Measurements from ENCODE around the gene MARCKS. TPM values are rescaled to one million over a fixed set of nuclear protein-coding genes. Genes with fewer than 3 reads are reported as not detected.

Gene MARCKS
- 11.0 to 19.6 TPM (median 17.1 TPM) in 5 replicates for total RNA-seq (2022; extraction: Qiagen RNA extraction; ENCODE audit: low read depth)

GRCh38 chr6:113856625-113857555 is at the start of gene MARCKS:
Gene MARCKS, plus strand, starts transcription at chr6:113857345. Its CDS starts 401 bp downstream, at chr6:113857746.

Other genes with a start within 250 kb of the MARCKS start
- 74.2 to 91.9 TPM (median 82.2 TPM) in 5 replicates for gene HDAC2, start 113.8 kb downstream of the MARCKS start, total RNA-seq (2022; extraction: Qiagen RNA extraction; ENCODE audit: low read depth)